ENCODE results near the gene CBLN1. TPM values are rescaled to one million over a fixed set of nuclear protein-coding genes. Genes with fewer than 3 reads are reported as not detected.

The CBLN1 gene
- total and polyA plus RNA-seq, 9 of the 15 experiments (the other 6 are each of a cell fraction or from before 2014, with no cell fraction given) = not detected

DNA sequence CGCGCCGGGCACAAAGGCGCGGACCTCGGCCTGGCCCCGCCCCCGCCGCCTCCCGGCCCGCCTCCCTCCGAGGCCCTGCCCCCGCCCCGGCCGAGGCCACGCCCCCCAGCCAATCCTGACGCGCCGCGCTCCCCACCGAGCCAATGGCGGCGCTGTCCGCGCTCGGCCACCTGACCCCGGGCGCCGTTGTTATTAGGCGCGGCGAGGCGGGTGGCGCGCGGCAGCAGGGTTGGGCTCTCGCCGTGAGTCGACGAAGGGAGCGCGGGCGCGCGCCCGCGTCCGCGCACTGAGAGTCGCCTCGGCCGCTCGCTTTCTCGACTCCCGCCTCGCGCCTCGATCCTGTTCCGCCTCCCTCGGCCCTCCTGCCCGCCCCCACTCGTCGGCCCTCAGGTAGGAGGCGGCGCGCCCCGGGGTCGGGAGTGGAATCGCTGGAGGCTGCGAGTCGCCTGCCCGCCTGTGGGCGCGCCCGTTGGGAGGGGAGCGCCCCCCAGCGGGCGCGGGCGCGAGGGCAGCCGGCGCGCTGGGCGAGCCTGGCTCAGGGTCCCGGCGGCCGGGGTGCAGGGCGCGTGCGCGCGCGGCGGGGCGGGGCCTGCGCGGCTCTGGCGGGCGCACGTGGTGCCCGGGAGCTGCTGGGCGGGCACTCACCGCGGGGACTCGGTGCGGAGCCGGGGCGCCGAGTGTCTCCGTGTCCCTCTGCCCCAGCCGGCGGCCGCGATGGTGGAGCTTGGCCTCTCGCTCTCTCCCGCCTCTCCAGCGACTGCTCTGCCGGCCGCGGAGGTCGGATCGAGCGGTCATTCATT is 405 bp upstream of the CBLN1 start (continued):
- TF ChIP-seq, protein P1, sequence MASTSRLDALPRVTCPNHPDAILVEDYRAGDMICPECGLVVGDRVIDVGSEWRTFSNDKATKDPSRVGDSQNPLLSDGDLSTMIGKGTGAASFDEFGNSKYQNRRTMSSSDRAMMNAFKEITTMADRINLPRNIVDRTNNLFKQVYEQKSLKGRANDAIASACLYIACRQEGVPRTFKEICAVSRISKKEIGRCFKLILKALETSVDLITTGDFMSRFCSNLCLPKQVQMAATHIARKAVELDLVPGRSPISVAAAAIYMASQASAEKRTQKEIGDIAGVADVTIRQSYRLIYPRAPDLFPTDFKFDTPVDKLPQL (IDR thresholded peaks at IDR 0.05; ENCODE audit: extremely low read depth, insufficient read length) = no peak
- no peak for TF ChIP-seq HES1 (IDR thresholded peaks at IDR 0.05; ENCODE audit: low read depth)
- no peak for TF ChIP-seq PML (IDR thresholded peaks at IDR 0.05; ENCODE audit: low read length)
- TF ChIP-seq TGIF2 (CRISPR knock-in tag; IDR thresholded peaks at IDR 0.05) = no peak
- TF ChIP-seq NELFE (IDR thresholded peaks at IDR 0.05; ENCODE audit: insufficient read depth, insufficient read length) = no peak
- TF ChIP-seq, protein P2, sequence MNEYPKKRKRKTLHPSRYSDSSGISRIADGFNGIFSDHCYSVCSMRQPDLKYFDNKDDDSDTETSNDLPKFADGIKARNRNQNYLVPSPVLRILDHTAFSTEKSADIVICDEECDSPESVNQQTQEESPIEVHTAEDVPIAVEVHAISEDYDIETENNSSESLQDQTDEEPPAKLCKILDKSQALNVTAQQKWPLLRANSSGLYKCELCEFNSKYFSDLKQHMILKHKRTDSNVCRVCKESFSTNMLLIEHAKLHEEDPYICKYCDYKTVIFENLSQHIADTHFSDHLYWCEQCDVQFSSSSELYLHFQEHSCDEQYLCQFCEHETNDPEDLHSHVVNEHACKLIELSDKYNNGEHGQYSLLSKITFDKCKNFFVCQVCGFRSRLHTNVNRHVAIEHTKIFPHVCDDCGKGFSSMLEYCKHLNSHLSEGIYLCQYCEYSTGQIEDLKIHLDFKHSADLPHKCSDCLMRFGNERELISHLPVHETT (CRISPR knock-in tag; conservative IDR thresholded peaks at IDR 0.05 in 1 of 2, IDR thresholded peaks at IDR 0.05 in 1 of 2) = peak in 1 of 2 experiments; percentile 69; a peak in 1 of 4 replicates
- TF ChIP-seq NCOA4 (IDR thresholded peaks at IDR 0.05; ENCODE audit: partially characterized antibody) = no peak
- TF ChIP-seq MTA2 (IDR thresholded peaks at IDR 0.05; ENCODE audit: low read depth) = no peak
- TF ChIP-seq LEF1 (IDR thresholded peaks at IDR 0.05) = no peak
- TF ChIP-seq PHB (CRISPR knock-in tag; IDR thresholded peaks at IDR 0.05) = no peak
- TF ChIP-seq ZEB2 (IDR thresholded peaks at IDR 0.05) = no peak
- TF ChIP-seq, protein P3, sequence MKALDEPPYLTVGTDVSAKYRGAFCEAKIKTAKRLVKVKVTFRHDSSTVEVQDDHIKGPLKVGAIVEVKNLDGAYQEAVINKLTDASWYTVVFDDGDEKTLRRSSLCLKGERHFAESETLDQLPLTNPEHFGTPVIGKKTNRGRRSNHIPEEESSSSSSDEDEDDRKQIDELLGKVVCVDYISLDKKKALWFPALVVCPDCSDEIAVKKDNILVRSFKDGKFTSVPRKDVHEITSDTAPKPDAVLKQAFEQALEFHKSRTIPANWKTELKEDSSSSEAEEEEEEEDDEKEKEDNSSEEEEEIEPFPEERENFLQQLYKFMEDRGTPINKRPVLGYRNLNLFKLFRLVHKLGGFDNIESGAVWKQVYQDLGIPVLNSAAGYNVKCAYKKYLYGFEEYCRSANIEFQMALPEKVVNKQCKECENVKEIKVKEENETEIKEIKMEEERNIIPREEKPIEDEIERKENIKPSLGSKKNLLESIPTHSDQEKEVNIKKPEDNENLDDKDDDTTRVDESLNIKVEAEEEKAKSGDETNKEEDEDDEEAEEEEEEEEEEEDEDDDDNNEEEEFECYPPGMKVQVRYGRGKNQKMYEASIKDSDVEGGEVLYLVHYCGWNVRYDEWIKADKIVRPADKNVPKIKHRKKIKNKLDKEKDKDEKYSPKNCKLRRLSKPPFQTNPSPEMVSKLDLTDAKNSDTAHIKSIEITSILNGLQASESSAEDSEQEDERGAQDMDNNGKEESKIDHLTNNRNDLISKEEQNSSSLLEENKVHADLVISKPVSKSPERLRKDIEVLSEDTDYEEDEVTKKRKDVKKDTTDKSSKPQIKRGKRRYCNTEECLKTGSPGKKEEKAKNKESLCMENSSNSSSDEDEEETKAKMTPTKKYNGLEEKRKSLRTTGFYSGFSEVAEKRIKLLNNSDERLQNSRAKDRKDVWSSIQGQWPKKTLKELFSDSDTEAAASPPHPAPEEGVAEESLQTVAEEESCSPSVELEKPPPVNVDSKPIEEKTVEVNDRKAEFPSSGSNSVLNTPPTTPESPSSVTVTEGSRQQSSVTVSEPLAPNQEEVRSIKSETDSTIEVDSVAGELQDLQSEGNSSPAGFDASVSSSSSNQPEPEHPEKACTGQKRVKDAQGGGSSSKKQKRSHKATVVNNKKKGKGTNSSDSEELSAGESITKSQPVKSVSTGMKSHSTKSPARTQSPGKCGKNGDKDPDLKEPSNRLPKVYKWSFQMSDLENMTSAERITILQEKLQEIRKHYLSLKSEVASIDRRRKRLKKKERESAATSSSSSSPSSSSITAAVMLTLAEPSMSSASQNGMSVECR (CRISPR knock-in tag; IDR thresholded peaks at IDR 0.05) = no peak
- no peak for TF ChIP-seq GTF2F1 (IDR thresholded peaks at IDR 0.05; ENCODE audit: low read depth, low read length)
- no peak for TF ChIP-seq NFIX (CRISPR knock-in tag; IDR thresholded peaks at IDR 0.05; ENCODE audit: low read depth)
- TF ChIP-seq DDX20 (tag; IDR thresholded peaks at IDR 0.05; ENCODE audit: low read depth) = no peak
- no peak for TF ChIP-seq GATAD2B (IDR thresholded peaks at IDR 0.05; ENCODE audit: borderline replicate concordance)
- TF ChIP-seq, protein P4, sequence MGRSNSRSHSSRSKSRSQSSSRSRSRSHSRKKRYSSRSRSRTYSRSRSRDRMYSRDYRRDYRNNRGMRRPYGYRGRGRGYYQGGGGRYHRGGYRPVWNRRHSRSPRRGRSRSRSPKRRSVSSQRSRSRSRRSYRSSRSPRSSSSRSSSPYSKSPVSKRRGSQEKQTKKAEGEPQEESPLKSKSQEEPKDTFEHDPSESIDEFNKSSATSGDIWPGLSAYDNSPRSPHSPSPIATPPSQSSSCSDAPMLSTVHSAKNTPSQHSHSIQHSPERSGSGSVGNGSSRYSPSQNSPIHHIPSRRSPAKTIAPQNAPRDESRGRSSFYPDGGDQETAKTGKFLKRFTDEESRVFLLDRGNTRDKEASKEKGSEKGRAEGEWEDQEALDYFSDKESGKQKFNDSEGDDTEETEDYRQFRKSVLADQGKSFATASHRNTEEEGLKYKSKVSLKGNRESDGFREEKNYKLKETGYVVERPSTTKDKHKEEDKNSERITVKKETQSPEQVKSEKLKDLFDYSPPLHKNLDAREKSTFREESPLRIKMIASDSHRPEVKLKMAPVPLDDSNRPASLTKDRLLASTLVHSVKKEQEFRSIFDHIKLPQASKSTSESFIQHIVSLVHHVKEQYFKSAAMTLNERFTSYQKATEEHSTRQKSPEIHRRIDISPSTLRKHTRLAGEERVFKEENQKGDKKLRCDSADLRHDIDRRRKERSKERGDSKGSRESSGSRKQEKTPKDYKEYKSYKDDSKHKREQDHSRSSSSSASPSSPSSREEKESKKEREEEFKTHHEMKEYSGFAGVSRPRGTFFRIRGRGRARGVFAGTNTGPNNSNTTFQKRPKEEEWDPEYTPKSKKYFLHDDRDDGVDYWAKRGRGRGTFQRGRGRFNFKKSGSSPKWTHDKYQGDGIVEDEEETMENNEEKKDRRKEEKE (IDR thresholded peaks at IDR 0.05; ENCODE audit: borderline replicate concordance in 1 of 2, control insufficient read depth in 1 of 2, low read depth in 2 of 2, low read length in 1 of 2) = no peak
